HG02763 (cell line): ENCODE data around the gene CCDC171.

Experiments
- ATAC-seq: cut with Tn5 transposase; IDR thresholded peaks from one replicate; pipeline ENCODE4 v1.9.1; 2021; ENCODE audit warnings: mild to moderate bottlenecking, moderate library complexity; ENCODE audit not compliant: unreplicated experiment

The CCDC171 gene

GRCh38 chr9:15975101-15975778 lies 422.4 kb downstream of the CCDC171 start:
- no peak for ATAC-seq

GRCh38 chr9:15977438-15977837 lies 424.6 kb downstream of the CCDC171 start:
- ATAC-seq: no peak

- no peak for ATAC-seq
Measured at GRCh38 chr9:15982182-15982581, 429.3 kb downstream of the CCDC171 start.

GRCh38 chr9:15999422-16000339 lies 446.8 kb downstream of the CCDC171 start:
- no peak for ATAC-seq

GRCh38 chr9:16000811-16001210 lies 448.0 kb downstream of the CCDC171 start:
- ATAC-seq: no peak

GRCh38 chr9:16001856-16002255 lies 449.0 kb downstream of the CCDC171 start:
- ATAC-seq: no peak

- no peak for ATAC-seq
Measured at GRCh38 chr9:16002816-16003215, 450.0 kb downstream of the CCDC171 start.

GRCh38 chr9:16003785-16004184 lies 450.9 kb downstream of the CCDC171 start:
- ATAC-seq: no peak

- no peak for ATAC-seq
Measured at GRCh38 chr9:16004613-16005012, 451.8 kb downstream of the CCDC171 start.

- ATAC-seq: no peak
Measured at GRCh38 chr9:16010221-16010620, 457.4 kb downstream of the CCDC171 start.

- ATAC-seq: no peak
Measured at GRCh38 chr9:16012621-16013020, 459.8 kb downstream of the CCDC171 start.

- ATAC-seq: no peak
Measured at GRCh38 chr9:16013366-16013765, 460.5 kb downstream of the CCDC171 start.

- ATAC-seq: no peak
Measured at GRCh38 chr9:16013826-16014225, 461.0 kb downstream of the CCDC171 start.

GRCh38 chr9:16022228-16022627 lies 469.4 kb downstream of the CCDC171 start:
- no peak for ATAC-seq

- no peak for ATAC-seq
Measured at GRCh38 chr9:16023446-16023845, 470.6 kb downstream of the CCDC171 start.
